Panc1 (cell line): ENCODE measurements around the gene SNX24. TPM values are rescaled to one million over a fixed set of nuclear protein-coding genes. Genes with fewer than 3 reads are reported as not detected.

Experiments used
- ATAC-seq: fragments of 200-7000 bp; cut with Tn5 transposase; 2 replicates; pipeline ENCODE4 v1.9.1; 2020; ENCODE audit warnings: mild to moderate bottlenecking, moderate library complexity
- BruUV-seq: library from RNA; stranded (reverse); fragments of 400-500 nt; replicated peaks from 2 replicates; lab custom pipeline; 2021; lab: Mats Ljungman, UMichigan
- CTCF ChIA-PET: fragments of 300-600 bp; sonication (Branson Sonifier 250); formaldehyde crosslinking; loops from one replicate; lab custom pipeline; 2022; ENCODE audit warnings: antibody characterized with exemption; lab: Charles Lee
- POLR2A ChIA-PET: fragments of 300-600 bp; sonication (Branson Sonifier 250); formaldehyde crosslinking; loops from one replicate; lab custom pipeline; 2022; ENCODE audit warnings: antibody characterized with exemption; lab: Charles Lee
- DNase-seq: peaks from one replicate; pipeline ENCODE4 v3.0.0-alpha.2; 2010; ENCODE audit warnings: low read depth, low spot score
- H3K27ac ChIP-seq: 2 replicates; pipeline ENCODE4 v1.5.1; 2011; ENCODE audit warnings: mild to moderate bottlenecking, low read length, inconsistent platforms
- H3K27me3 ChIP-seq: fragments of 200-500 bp; sonication (Bioruptor generic); 2 replicates; pipeline ENCODE4 v1.6.0; 2014; ENCODE audit warnings: low read length, inconsistent platforms; ENCODE audit not compliant: control insufficient read depth, insufficient read depth
- H3K36me3 ChIP-seq: fragments of 200-500 bp; sonication (Bioruptor generic); 2 replicates; pipeline ENCODE4 v1.5.1; 2014; ENCODE audit warnings: inconsistent platforms, mild to moderate bottlenecking, low read length, moderate library complexity; ENCODE audit not compliant: control insufficient read depth, insufficient read depth
- H3K4me1 ChIP-seq: 2 replicates; pipeline ENCODE4 v1.5.1; 2011; ENCODE audit warnings: inconsistent platforms, mild to moderate bottlenecking, low read length, moderate library complexity; ENCODE audit not compliant: control insufficient read depth, insufficient read depth
- H3K4me3 ChIP-seq, 2 experiments: 2 replicates each; pipeline ENCODE4 v1.5.1; 2011 to 2012; ENCODE audit warnings: low read depth in 2 of 2, low read length in 2 of 2, mild to moderate bottlenecking in 2 of 2, inconsistent platforms in 1 of 2, moderate library complexity in 1 of 2
- H3K9me3 ChIP-seq: fragments of 200-500 bp; sonication (Bioruptor generic); 2 replicates; pipeline ENCODE4 v1.5.1; 2014; ENCODE audit warnings: low read depth, mild to moderate bottlenecking, inconsistent platforms, low read length, moderate library complexity; ENCODE audit not compliant: control insufficient read depth, insufficient read depth
- CTCF ChIP-seq: fragments of 450-650 bp; IDR thresholded peaks from 2 replicates; pipeline ENCODE4 v1.5.1; 2017; ENCODE audit warnings: mild to moderate bottlenecking
- POLR2AphosphoS5 ChIP-seq: IDR thresholded peaks from 2 replicates; pipeline ENCODE4 v1.6.1; 2012; ENCODE audit warnings: mild to moderate bottlenecking, low read depth, low read length, moderate library complexity
- REST ChIP-seq, 2 experiments: IDR thresholded peaks; 2 replicates each; pipeline ENCODE4 v1.6.1; 2011 to 2012; ENCODE audit warnings: low read depth in 2 of 2, control low read depth in 1 of 2, low read length in 1 of 2, mild to moderate bottlenecking in 1 of 2, moderate library complexity in 1 of 2; ENCODE audit not compliant: insufficient read depth in 1 of 2
- SIN3A ChIP-seq: IDR thresholded peaks from 2 replicates; pipeline ENCODE4 v1.6.1; 2012; ENCODE audit warnings: low read depth, mild to moderate bottlenecking, low read length, moderate library complexity, borderline replicate concordance; ENCODE audit not compliant: insufficient read depth
- TCF7L2 ChIP-seq: IDR thresholded peaks from 2 replicates; pipeline ENCODE4 v1.6.1; 2011; ENCODE audit warnings: mild to moderate bottlenecking, low read depth, low read length, inconsistent platforms
- in situ Hi-C: cut with HindIII; loops from 2 replicates; pipeline ENCODE4 v1.10.0; 2016; ENCODE audit warnings: low sequenced_read_pairs, low pct_unique_long_range_greater_than_20kb
- intact Hi-C: fragments of 100-400 bp; cut with micrococcal nuclease; formaldehyde crosslinking; loops from one replicate; pipeline ENCODE4 v1.10.0; 2022; ENCODE audit not compliant: unreplicated experiment
- total RNA-seq: library from RNA; stranded (reverse); gene quantifications from one replicate; pipeline ENCODE4 v1.2.1, GENCODE V29; 2021; ENCODE audit not compliant: unreplicated experiment

SNX24 gene
- total RNA-seq, 1 experiment from 2014 or later: 32.8 TPM

GRCh38 chr5:122879076-122879475, 33.7 kb downstream of the SNX24 start:
- no peak overlapping the region for H3K27ac ChIP-seq
- H3K4me3 ChIP-seq: no peak overlapping the region
- BruUV-seq: no TSS peak
- ATAC-seq (no peak), DNase-seq (no peak)
- no peaks in the 10 kb centered on the region for H3K36me3 ChIP-seq
- ChIA-PET POLR2A (no interaction called here), CTCF (interaction anchor here (0.7 kb wide), 1 partner anchor 382 kb away, joined by 4 read pairs; no protein-coding TSS in a partner anchor)
- TF ChIP-seq CTCF (no peak), REST (IDR thresholded peaks at IDR 0.05; ENCODE audit: insufficient read depth in 1 of 2, low read depth in 2 of 2, low read length in 1 of 2) (no peak), SIN3A (no peak), POLR2AphosphoS5 (no peak), TCF7L2 (no peak)
- intact Hi-C loops: no loop called here
- no peaks in the 10 kb centered on the region for H3K9me3 ChIP-seq
- no peaks in the 10 kb centered on the region for H3K4me1 ChIP-seq
- no peaks in the 10 kb centered on the region for H3K27me3 ChIP-seq
- in situ Hi-C loops: no loop called here

GRCh38 chr5:122880170-122880689, 34.8 kb downstream of the SNX24 start:
- Histone ChIP-seq H3K27me3 (no peaks in the 10 kb centered on the region), H3K36me3 (no peaks in the 10 kb centered on the region), H3K27ac (no peak overlapping the region), H3K4me1 (no peaks in the 10 kb centered on the region), H3K4me3 (no peak overlapping the region), H3K9me3 (no peaks in the 10 kb centered on the region)
- BruUV-seq: no TSS peak
- in situ Hi-C loops: no loop called here
- no peak for DNase-seq
- ATAC-seq: no peak
- no peak for TF ChIP-seq SIN3A
- TF ChIP-seq CTCF: no peak
- TF ChIP-seq TCF7L2: no peak
- TF ChIP-seq REST (IDR thresholded peaks at IDR 0.05; ENCODE audit: insufficient read depth in 1 of 2, low read depth in 2 of 2, low read length in 1 of 2): no peak
- no peak for TF ChIP-seq POLR2AphosphoS5
- ChIA-PET POLR2A (no interaction called here), CTCF (no interaction called here)
- intact Hi-C loops: no loop called here
